ENCODE measurements around the gene PIAS1. TPM values are rescaled to one million over a fixed set of nuclear protein-coding genes. Genes with fewer than 3 reads are reported as not detected.

Gene PIAS1
- total RNA-seq, 2 donors from 2014 or later = 24.1 to 63.3 TPM

DNA sequence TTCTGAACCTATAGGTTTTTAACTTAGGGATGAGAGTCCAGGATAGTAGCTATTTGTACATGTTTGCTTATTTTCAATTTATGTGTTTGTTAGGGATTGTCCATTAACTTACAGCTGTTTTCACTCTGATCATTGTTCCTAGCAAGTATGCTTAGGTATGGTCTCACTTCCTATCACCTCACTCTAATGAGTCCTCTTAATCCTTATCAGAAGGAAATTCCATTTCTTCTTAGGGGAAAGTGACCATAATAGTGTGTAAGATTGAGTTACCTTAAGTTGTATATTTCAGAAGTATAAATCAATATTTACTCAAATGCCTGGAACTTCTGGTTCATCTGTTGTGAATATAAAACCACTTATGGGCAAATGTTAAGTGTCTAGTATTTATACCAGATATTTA, 53.0 kb downstream of the PIAS1 start:
- intact Hi-C loops (cut with DNase I) = no loop called here
- TF ChIP-seq, protein P1, sequence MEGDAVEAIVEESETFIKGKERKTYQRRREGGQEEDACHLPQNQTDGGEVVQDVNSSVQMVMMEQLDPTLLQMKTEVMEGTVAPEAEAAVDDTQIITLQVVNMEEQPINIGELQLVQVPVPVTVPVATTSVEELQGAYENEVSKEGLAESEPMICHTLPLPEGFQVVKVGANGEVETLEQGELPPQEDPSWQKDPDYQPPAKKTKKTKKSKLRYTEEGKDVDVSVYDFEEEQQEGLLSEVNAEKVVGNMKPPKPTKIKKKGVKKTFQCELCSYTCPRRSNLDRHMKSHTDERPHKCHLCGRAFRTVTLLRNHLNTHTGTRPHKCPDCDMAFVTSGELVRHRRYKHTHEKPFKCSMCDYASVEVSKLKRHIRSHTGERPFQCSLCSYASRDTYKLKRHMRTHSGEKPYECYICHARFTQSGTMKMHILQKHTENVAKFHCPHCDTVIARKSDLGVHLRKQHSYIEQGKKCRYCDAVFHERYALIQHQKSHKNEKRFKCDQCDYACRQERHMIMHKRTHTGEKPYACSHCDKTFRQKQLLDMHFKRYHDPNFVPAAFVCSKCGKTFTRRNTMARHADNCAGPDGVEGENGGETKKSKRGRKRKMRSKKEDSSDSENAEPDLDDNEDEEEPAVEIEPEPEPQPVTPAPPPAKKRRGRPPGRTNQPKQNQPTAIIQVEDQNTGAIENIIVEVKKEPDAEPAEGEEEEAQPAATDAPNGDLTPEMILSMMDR (IDR thresholded peaks at IDR 0.05) = no peak
- no peak for TF ChIP-seq POLR2A (IDR thresholded peaks at IDR 0.05)
- Histone ChIP-seq H3K36me3 (replicated peaks in 1 of 2; ENCODE audit: insufficient read depth in 1 of 2, low read depth in 2 of 2) (no peaks in the 10 kb centered on the region), H3K27me3 (no peaks in the 10 kb centered on the region), H3K4me3 (no peak overlapping the region), H3K27ac (peak overlapping the region in 2 of 4 donors; percentile 52 to 56), H3K9me3 (no peaks in the 10 kb centered on the region), H3K4me1 (peaks cover 35% of the 10 kb centered on the region)
- ATAC-seq (no peak), DNase-seq (no peak)

DNA sequence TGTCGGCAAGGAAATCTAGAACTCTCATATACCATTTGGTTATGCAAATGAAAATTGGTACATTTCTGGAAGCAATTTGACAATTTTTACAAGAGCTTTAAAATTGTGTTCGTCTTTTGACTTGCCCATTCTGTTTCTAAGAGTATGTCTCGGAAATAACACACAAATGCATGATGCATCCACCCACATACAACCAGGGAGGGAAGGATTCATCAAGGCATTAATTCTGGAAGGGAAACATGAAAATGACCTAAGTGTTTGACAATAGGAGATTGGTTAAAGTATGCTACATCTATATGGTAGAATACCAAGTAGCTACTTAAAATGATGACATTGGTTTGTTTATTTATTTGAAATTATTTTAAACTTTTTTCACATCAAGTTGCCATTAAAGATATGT, 58.6 kb downstream of the PIAS1 start:
- Histone ChIP-seq H3K27me3 (no peaks in the 10 kb centered on the region), H3K4me3 (no peak overlapping the region), H3K9me3 (no peaks in the 10 kb centered on the region), H3K27ac (peak overlapping the region in 1 of 4 donors; percentile 70), H3K36me3 (replicated peaks in 1 of 2; ENCODE audit: insufficient read depth in 1 of 2, low read depth in 2 of 2) (no peaks in the 10 kb centered on the region), H3K4me1 (peaks cover 40% of the 10 kb centered on the region)
- TF ChIP-seq, protein P1 (IDR thresholded peaks at IDR 0.05) = no peak
- no peak for TF ChIP-seq POLR2A (IDR thresholded peaks at IDR 0.05)
- 60 to 63% methylated on average over 3 of the region's 3 CpGs for WGBS, 2 donors
- no peak for DNase-seq
- ATAC-seq = no peak
- intact Hi-C loops (cut with DNase I) = no loop called here

DNA sequence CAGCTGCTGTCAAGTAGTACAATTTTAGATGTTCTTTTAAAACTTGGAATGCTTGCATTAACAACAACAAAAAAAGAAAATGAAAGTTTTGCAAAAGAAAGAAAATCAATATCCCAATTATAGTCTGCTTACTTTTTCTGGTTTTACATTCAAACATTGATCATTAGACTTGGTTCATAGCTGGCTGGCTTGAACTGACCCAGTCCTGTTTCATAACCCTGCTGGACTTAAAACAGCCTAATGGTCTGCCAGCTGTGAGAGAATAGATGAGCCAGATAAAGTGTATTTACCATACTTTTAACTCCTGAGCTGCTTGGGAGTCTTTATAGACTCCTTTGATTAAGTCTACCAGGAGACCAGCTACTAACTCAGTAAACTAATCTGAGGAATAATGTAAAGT, 59.2 kb downstream of the PIAS1 start:
- TF ChIP-seq POLR2A (IDR thresholded peaks at IDR 0.05) = no peak
- TF ChIP-seq, protein P1 (IDR thresholded peaks at IDR 0.05) = no peak
- DNase-seq (peak in 2 of 4 donors; percentile 12 to 29), ATAC-seq (peak; percentile 59)
- H3K4me1 ChIP-seq = peaks cover 36% of the 10 kb centered on the region
- no peaks in the 10 kb centered on the region for H3K27me3 ChIP-seq
- H3K9me3 ChIP-seq = no peaks in the 10 kb centered on the region
- no peaks in the 10 kb centered on the region for H3K36me3 ChIP-seq (replicated peaks in 1 of 2; ENCODE audit: insufficient read depth in 1 of 2, low read depth in 2 of 2)
- intact Hi-C loops (cut with DNase I) = no loop called here
- H3K4me3 ChIP-seq = no peak overlapping the region
- peak overlapping the region in 3 of 4 donors; percentile 26 to 70 (median 47) for H3K27ac ChIP-seq

DNA sequence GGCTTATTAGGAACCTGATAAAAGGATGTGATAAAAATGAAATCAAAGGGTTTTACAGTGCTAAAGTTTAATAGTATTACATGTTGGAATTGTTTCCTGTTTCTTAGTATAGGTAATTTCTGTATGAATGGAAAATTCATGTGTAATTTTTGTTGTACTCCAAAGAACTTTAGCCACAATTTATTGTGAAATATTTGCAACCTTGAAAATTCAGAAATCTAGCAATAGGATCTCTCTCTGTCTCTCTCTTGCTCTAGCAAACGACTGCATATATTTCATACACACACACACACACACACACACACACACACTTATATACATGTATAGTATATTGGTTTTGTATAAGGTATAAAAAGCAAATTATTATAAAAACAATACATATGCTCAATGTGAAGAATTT, 59.6 kb downstream of the PIAS1 start:
- ATAC-seq = no peak
- Histone ChIP-seq H3K36me3 (replicated peaks in 1 of 2; ENCODE audit: insufficient read depth in 1 of 2, low read depth in 2 of 2) (no peaks in the 10 kb centered on the region), H3K27me3 (no peaks in the 10 kb centered on the region), H3K9me3 (no peaks in the 10 kb centered on the region), H3K27ac (peak overlapping the region in 3 of 4 donors; percentile 26 to 70 (median 47)), H3K4me1 (peaks cover 31% of the 10 kb centered on the region), H3K4me3 (no peak overlapping the region)
- 3 to 10% methylated on average over 1 of the region's 1 CpG for WGBS, 2 donors
- DNase-seq = no peak
- TF ChIP-seq, protein P1 (IDR thresholded peaks at IDR 0.05) = no peak
- TF ChIP-seq POLR2A (IDR thresholded peaks at IDR 0.05) = no peak
- intact Hi-C loops (cut with DNase I) = no loop called here

DNA sequence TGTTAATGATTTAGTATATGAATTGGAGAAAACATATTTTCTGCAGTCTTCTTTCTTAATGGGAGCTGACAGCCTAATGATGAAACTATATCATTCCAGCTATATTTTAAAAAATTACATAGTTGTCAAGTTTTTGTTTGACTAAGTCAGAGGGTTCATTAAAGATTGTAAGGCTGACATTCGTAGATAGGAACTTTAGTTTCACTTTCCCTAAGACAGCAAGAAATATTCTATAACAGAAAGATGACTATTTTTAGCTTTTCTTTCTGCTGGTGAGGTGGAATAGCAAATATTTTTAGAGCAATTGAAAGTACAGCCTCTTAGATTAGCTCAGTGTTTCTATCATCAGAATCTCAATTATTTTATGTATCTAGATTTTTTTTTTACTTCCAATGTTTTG, 60.2 kb downstream of the PIAS1 start:
- Histone ChIP-seq H3K4me1 (peaks cover 25% of the 10 kb centered on the region), H3K4me3 (no peak overlapping the region), H3K36me3 (replicated peaks in 1 of 2; ENCODE audit: insufficient read depth in 1 of 2, low read depth in 2 of 2) (no peaks in the 10 kb centered on the region), H3K27ac (peak overlapping the region in 2 of 4 donors; percentile 47 to 70), H3K27me3 (no peaks in the 10 kb centered on the region), H3K9me3 (no peaks in the 10 kb centered on the region)
- no peak for DNase-seq
- WGBS, 2 donors = 0% methylated on average over 1 of the region's 1 CpG
- no peak for ATAC-seq
- TF ChIP-seq, protein P1 (IDR thresholded peaks at IDR 0.05) = no peak
- TF ChIP-seq POLR2A (IDR thresholded peaks at IDR 0.05) = no peak
- intact Hi-C loops (cut with DNase I) = no loop called here

Measured in body of pancreas (tissue), 4 donors.